Measurements from ENCODE around the gene GTF2H4.

GRCh38 chr6:30902709-30903108 is 5.3 kb upstream of the GTF2H4 start:
- no peak for TF ChIP-seq CTCF (IDR thresholded peaks at IDR 0.05)
- TF ChIP-seq POLR2AphosphoS5 (IDR thresholded peaks at IDR 0.05) = no peak
- TF ChIP-seq POLR2A (IDR thresholded peaks at IDR 0.05) = no peak
- no peak for TF ChIP-seq EP300 (IDR thresholded peaks at IDR 0.05)

All from gastroesophageal sphincter (tissue), 3 donors.